ENCODE measurements around the gene KDM4C.
"Not testable (repeated sequence)": the region's sequence is repeated elsewhere in the genome, so short reads cannot be mapped to it uniquely, and the experiment has no call there.

KDM4C gene

GRCh38 chr9:7163932-7164331, 406.2 kb downstream of the KDM4C start:
- DNase-seq (ENCODE audit: low spot score) = no peak
- FAIRE-seq = no peak

DNA sequence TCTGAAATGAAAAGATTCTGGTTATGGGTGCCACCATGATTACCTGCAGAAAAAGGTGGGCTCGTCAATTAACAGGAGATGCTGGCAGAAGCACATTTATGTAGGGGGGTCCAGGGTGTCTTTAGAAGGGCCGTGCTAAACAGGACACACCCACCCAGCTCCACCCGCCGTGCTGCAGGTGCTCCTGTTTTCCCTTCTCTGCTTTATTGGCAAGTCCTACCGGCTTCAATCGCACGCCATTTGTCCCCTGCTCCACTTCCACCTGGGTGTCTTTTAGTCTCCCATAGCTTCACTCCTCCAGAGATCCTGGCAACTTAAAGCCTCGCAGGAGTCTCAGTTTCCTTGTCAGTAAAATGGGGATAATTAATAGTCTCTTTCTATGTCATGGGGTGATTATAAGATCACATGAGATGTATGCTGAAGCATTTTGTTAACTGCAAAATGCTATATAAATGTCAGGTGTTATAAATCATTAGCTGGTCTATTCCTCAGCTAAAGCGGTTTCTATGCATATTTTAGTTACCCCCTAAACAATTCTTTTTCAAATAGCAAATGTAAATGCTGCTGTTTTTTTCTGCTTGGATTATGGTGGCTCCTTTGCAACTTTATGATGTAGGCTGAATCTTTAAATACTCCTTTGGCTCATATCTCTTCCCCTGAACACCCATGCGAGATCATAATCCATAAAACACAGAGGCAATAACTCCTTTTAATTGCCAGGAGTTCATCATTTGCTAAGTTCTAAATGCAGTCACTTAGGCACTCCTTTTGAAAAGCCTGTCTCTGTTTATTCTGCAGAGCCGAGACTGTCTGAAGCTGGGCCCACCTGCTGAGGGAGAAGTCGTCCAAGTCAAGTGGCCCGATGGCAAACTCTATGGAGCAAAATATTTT, 406.9 kb downstream of the KDM4C start:
- DNase-seq (ENCODE audit: low spot score) = no peak
- FAIRE-seq = no peak

GRCh38 chr9:7165331-7165975, 407.7 kb downstream of the KDM4C start:
- no peak for FAIRE-seq
- no peak for DNase-seq (ENCODE audit: low spot score)

- DNase-seq (ENCODE audit: low spot score) = no peak
- FAIRE-seq = no peak
Observed at GRCh38 chr9:7166074-7166473, 408.3 kb downstream of the KDM4C start.

DNA sequence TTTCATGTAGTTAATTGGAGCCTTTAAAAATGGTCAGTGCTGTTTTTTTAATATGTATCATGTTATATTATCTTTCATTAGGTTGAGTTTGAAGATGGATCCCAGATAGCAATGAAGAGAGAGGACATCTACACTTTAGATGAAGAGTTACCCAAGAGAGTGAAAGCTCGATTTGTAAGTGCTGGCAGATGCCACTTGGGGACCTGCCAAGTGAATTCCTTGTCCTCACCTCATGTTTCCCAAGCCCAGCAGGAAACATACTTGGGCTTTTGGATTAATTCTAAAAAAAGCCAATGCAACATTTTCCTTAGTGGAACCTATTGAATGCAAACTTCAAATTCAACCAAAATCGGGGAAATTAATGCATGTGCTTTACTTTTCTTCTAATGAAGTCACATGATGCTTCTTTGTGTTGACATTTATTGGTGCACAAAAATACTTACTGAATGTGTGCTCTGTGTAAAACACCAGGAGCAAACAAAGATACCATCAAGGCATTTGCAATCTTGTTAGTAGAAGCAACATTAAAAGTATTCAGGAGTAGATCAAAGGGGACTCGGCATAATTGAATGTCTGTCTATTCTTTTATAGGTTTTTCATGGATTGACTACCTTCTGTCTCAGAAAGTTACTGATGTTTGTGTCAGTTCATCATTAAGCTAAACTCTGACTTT, 412.1 kb downstream of the KDM4C start:
- DNase-seq (ENCODE audit: low spot score) (no peak), FAIRE-seq (no peak)

GRCh38 chr9:7171396-7172153, 413.8 kb downstream of the KDM4C start:
- DNase-seq (ENCODE audit: low spot score) = no peak
- no peak for FAIRE-seq

- no peak for FAIRE-seq
- DNase-seq (ENCODE audit: low spot score) = no peak
Observed at GRCh38 chr9:7172154-7173115, 414.7 kb downstream of the KDM4C start.

DNA sequence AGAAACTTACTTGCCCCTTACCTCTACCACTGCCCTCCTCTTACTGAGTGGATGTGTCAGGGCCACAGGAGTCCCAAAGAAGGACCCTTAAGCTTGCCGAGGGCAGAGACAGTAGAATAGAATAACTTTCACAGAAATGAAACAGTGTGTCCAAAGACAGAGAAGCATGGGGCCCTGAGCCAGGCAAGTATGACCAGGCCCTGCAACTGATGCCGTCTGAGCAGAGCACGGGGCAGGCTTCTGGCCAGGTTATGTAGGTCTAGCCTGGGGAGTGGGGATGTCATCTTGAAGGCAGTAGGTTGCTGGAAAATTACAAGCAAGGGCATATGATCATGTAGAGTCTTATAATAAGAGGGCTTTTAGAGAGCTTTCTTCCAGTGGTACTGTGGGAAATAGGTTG, 415.4 kb downstream of the KDM4C start:
- DNase-seq (ENCODE audit: low spot score) = no peak
- FAIRE-seq = no peak

- no peak for FAIRE-seq
- no peak for DNase-seq (ENCODE audit: low spot score)
Observed at GRCh38 chr9:7174301-7174700, 416.5 kb downstream of the KDM4C start.

DNA sequence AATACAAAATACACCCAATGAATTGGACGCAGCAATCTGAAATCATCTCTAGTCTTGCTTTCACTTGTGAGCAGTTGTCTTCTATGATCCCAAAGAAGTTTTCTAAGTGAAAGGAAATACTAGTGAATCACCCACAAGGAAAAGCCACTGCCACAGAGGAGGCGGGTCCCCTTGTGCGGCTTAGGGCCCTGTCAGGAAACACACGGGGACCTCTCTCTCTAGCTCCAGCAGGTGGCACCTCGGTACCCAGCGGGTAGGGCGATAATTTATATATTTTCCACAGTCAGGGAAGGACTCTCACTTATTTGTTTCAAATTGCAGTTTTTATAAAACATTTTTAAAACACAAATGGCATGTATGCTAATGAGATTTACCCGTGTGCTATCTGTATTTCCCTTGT, 417.1 kb downstream of the KDM4C start:
- DNase-seq (ENCODE audit: low spot score) (peak; percentile 8), FAIRE-seq (no peak)

- FAIRE-seq = no peak
- DNase-seq (ENCODE audit: low spot score) = no peak
Observed at GRCh38 chr9:7176561-7176960, 418.8 kb downstream of the KDM4C start.

- DNase-seq (ENCODE audit: low spot score) = no peak
- FAIRE-seq = no peak
Observed at GRCh38 chr9:7177383-7177782, 419.6 kb downstream of the KDM4C start.

DNA sequence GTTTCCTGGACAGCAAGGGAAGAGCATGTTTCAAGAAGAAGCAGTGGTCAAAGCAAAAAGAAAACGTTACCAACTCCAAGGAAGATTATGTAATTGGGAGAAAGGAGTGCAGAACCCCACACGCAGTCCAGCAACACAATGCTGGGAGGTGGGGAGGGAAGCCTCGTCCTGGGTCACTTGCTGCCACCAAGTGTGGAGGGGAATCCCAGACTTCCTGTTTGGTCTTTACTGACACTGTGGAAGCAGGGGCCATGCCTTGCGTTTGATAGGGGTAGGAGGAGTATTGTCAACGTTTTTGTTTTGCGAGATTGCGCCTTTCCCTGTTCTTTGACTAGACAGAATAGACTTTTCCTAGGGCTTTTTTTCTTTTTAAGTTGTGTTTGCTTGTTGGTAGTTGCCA, 421.0 kb downstream of the KDM4C start:
- FAIRE-seq (no peak), DNase-seq (ENCODE audit: low spot score) (no peak)

- FAIRE-seq (no peak), DNase-seq (ENCODE audit: low spot score) (no peak)
Observed at GRCh38 chr9:7180247-7180646, 422.5 kb downstream of the KDM4C start.

DNA sequence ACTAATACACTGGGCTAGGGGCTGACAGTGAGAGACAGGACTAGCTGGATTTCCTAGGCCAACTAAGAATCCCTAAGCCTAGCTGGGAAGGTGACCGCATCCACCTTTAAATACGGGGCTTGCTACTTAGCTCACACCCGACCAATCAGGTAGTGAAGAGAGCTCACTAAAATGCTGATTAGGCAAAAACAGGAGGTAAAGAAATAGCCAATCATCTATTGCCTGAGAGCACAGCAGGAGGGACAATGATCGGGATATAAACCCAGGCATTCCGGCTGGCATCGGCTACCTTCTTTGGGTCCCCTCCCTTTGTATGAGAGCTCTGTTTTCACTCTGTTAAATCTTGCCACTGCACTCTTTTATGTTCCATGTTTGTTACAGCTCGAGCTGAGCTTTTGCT, 425.4 kb downstream of the KDM4C start:
- FAIRE-seq = not testable (repeated sequence)

DNA sequence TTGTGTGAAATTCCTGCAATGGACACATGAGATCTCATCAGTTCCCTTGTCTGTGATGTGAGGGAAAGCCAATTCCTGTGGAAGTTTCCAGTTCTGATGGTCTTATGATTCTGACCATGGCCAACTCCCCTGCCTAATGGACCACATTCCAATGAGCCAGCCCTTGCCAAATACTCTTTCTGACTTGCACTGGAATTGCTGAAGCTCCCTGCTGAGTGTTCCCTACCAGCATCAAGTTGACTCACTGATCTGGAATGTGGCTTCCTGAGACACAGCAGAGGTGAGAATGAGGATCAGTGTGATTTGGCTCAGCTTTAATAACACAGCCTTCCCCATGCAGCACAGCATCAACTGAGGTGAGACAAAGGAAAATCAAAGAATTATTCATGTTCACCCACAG, 427.8 kb downstream of the KDM4C start:
- DNase-seq (ENCODE audit: low spot score) (peak; percentile 73), FAIRE-seq (no peak)

More for the DNA sequence above, 425.4 kb downstream of the KDM4C start:
- DNase-seq (ENCODE audit: low spot score) = not testable (repeated sequence)

DNA sequence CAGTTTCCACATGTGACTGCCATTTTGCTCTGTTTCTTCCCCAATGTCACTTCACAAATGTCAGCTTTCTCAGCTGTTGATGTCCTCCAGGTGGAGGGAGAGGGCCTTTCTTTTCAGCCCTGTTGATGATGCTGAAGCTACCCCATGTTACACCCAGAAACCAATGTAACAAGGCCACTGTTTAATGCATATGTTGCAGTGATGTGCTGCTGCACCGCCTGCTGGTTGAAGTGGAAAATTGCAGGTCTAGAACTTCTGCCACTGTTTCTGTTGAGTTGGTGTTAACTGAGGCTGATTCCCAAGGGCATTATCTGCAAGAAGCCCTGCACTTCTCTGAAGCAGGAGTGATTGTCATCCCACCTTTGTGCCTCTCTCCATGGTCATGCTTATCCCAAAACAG, 428.4 kb downstream of the KDM4C start:
- DNase-seq (ENCODE audit: low spot score) (no peak), FAIRE-seq (no peak)

GRCh38 chr9:7192266-7192665, 434.5 kb downstream of the KDM4C start:
- DNase-seq (ENCODE audit: low spot score) = no peak

DNA sequence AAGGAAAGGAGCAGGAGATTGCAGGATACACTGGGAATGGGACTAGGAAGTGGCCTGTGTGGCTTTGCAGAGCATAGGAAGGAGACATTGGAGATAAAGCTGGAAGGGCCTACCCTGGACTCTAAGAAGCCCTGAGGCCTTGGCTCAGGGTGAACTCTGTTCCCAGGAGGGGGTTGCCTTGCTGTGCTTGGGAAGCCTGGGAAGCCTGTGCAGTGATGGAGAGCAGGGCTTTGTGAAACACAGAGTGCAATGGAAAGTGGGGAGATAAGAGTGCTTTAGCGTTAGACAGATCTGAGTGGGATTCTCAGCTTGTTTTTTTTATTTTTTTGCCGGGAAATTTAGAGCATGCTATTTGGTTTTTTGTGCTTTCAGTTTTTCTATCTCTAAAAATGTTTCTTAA, 437.8 kb downstream of the KDM4C start:
- no peak for FAIRE-seq
- no peak for DNase-seq (ENCODE audit: low spot score)

More at GRCh38 chr9:7192266-7192665, 434.5 kb downstream of the KDM4C start:
- no peak for FAIRE-seq

- DNase-seq (ENCODE audit: low spot score) (no peak), FAIRE-seq (no peak)
Observed at GRCh38 chr9:7196467-7196866, 438.7 kb downstream of the KDM4C start.
